ENCODE data around the gene TMEM229B.

TMEM229B gene

DNA sequence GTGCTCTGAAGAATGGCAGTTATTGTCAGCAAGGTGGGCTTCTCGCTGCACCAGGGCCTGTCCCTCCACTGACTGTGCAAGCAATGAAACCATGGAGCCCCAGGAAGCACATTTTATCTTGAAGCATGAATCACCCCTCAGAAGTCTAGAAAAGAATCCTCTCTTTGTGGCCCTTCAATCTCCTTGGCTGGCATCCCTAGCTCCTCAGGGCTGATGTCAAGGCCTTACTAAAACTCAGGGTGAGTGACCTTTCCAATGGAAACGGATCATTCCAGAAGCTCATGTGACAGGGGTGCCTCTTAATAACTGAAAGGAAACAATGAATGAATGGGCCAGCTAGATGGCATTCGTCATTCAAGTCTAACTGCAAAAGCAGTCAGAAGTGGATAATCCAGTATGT, 22.3 kb upstream of the TMEM229B start:
- DNase-seq (ENCODE audit: low read depth): no peak
- no peak overlapping the region for H3K4me3 ChIP-seq (ENCODE audit: control insufficient read depth, low read depth, low read length)
- TF ChIP-seq, protein P1, sequence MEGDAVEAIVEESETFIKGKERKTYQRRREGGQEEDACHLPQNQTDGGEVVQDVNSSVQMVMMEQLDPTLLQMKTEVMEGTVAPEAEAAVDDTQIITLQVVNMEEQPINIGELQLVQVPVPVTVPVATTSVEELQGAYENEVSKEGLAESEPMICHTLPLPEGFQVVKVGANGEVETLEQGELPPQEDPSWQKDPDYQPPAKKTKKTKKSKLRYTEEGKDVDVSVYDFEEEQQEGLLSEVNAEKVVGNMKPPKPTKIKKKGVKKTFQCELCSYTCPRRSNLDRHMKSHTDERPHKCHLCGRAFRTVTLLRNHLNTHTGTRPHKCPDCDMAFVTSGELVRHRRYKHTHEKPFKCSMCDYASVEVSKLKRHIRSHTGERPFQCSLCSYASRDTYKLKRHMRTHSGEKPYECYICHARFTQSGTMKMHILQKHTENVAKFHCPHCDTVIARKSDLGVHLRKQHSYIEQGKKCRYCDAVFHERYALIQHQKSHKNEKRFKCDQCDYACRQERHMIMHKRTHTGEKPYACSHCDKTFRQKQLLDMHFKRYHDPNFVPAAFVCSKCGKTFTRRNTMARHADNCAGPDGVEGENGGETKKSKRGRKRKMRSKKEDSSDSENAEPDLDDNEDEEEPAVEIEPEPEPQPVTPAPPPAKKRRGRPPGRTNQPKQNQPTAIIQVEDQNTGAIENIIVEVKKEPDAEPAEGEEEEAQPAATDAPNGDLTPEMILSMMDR (IDR thresholded peaks at IDR 0.05; ENCODE audit: control insufficient read depth, insufficient read depth, low read depth, low read length, missing control alignments): no peak

DNA sequence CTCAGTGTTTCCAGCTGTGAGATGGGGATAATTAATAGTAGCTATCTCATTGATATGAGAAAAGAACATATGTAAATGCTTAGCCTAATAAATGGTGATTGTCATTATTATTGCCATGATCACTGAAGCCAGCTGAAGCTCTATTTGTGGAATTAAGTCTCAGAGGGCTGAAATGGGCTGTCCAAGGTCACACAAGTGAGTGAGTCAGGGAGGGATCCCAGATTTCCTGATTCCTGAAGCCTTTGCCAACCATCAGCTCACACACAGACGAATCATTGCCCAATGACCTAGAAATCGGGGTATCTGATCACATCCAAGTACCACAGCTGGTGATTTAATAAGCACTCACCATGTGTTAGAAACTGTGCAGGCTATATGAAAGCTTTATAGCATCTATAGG, 21.6 kb upstream of the TMEM229B start:
- TF ChIP-seq, protein P1 (IDR thresholded peaks at IDR 0.05; ENCODE audit: control insufficient read depth, insufficient read depth, low read depth, low read length, missing control alignments): no peak
- no peak overlapping the region for H3K4me3 ChIP-seq (ENCODE audit: control insufficient read depth, low read depth, low read length)
- no peak for DNase-seq (ENCODE audit: low read depth)

DNA sequence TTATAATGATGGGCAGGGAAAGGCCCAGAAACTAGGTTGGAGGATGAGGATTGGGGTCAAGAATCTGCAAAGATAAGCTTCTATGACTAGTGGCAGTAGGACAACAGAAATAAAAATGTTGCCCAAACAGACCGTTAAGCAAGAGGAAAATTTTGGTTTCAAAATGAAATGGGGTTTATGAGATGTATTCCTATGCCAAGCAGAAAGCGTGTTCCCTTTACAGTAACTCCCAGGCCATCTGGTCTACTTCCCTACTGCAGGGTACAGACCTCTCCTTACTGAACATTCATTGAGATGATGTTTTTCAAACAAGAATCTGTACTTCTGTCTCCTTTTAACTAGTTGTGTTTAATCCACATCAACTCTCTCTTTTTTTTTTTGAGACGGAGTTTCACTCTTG, 20.4 kb upstream of the TMEM229B start:
- DNase-seq (ENCODE audit: low read depth): no peak
- TF ChIP-seq, protein P1 (IDR thresholded peaks at IDR 0.05; ENCODE audit: control insufficient read depth, insufficient read depth, low read depth, low read length, missing control alignments): no peak
- H3K4me3 ChIP-seq (ENCODE audit: control insufficient read depth, low read depth, low read length): no peak overlapping the region

DNA sequence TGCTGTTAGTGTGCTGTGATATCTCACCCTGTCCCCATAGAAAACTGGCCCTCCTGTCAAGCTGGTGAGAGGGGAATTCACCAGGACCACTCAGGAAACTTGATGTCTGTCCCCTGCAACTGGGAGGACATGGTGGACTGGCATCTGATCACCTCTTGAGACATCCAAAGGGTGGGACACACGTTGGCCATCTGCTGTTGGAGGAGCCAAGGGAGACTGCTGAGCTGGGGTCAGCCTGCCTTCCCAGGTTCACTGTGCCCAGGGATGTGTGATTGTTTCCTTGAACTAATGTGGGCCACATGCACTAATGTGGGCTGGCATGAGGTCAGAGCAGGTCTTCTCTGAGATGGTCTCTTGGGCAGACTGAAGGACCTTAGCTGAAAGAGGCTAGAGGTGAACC, 16.7 kb upstream of the TMEM229B start:
- DNase-seq (ENCODE audit: low read depth): no peak
- TF ChIP-seq, protein P1 (IDR thresholded peaks at IDR 0.05; ENCODE audit: control insufficient read depth, insufficient read depth, low read depth, low read length, missing control alignments): no peak
- no peak overlapping the region for H3K4me3 ChIP-seq (ENCODE audit: control insufficient read depth, low read depth, low read length)

DNA sequence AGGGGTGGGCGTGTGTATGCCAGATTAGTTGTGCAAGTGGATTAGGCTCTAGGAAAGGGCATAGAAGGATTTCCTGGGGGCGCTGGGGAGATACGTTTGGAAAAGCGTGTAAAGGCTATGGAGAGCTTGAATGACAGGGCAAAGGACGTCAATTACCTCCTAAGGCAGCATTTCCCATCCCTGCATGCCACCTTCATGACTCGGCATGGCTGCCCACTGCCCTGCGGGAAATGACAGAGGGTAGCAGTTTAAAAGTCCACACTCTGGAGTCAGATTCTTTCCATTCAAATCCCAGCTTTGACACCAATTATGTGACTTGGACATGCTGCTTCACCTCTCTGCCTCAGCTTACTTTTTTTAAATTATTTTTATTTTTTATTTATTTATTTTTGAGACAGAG, 14.8 kb upstream of the TMEM229B start:
- DNase-seq (ENCODE audit: low read depth): no peak
- TF ChIP-seq, protein P1 (IDR thresholded peaks at IDR 0.05; ENCODE audit: control insufficient read depth, insufficient read depth, low read depth, low read length, missing control alignments): no peak
- no peak overlapping the region for H3K4me3 ChIP-seq (ENCODE audit: control insufficient read depth, low read depth, low read length)

DNA sequence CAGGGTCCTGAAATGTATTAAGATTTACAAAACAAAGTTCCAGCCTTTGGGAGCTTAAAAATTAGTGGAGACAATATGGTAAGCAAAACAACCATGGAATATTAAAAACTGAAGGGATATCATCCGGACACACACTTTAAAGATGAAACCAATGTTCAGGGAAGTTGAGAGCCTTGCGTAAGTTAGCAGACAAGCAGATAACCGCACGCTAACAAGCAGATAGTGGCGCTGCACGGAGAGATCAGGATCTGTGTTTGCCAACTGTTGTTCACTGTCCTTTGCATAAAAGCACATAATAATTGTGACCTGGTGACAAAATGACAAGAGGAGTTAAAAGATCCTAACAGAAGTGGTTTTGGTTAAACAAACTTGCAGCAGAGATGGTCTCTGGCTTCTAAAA, 14.3 kb upstream of the TMEM229B start:
- DNase-seq (ENCODE audit: low read depth): no peak

More for the DNA sequence above, 14.3 kb upstream of the TMEM229B start:
- H3K4me3 ChIP-seq (ENCODE audit: control insufficient read depth, low read depth, low read length): no peak overlapping the region
- TF ChIP-seq, protein P1 (IDR thresholded peaks at IDR 0.05; ENCODE audit: control insufficient read depth, insufficient read depth, low read depth, low read length, missing control alignments): no peak

All from AG09309 (cell line).